Activated B cell treated with CpG ODN at 0.5 μM for 24 hours (primary cell): ENCODE measurements around the gene TRIP10. TPM values are rescaled to one million over a fixed set of nuclear protein-coding genes. Genes with fewer than 3 reads are reported as not detected.

Source experiments
- ATAC-seq: fragments of 200-7000 bp; cut with Tn5 transposase; one replicate; pipeline ENCODE4 v1.10.0; 2021; ENCODE audit warnings: low read depth, mild to moderate bottlenecking, moderate library complexity
- CTCF ChIA-PET: fragments of 350-600 bp; sonication (Branson Sonifier 250); formaldehyde crosslinking; loops from one replicate; lab custom pipeline; 2021; ENCODE audit warnings: antibody characterized with exemption; lab: Charles Lee
- POLR2A ChIA-PET: fragments of 350-600 bp; sonication (Branson Sonifier 250); formaldehyde crosslinking; loops from one replicate; lab custom pipeline; 2021; ENCODE audit warnings: antibody characterized with exemption; lab: Charles Lee
- DNase-seq: peaks from one replicate; pipeline ENCODE4 v3.0.0; 2022
- H3K27ac Mint-ChIP-seq: one replicate; pipeline ENCODE4 v1.8.0; 2020; ENCODE audit warnings: mixed read lengths
- H3K27me3 Mint-ChIP-seq: one replicate; pipeline ENCODE4 v1.8.0; 2021; ENCODE audit warnings: mixed read lengths
- H3K36me3 Mint-ChIP-seq: one replicate; pipeline ENCODE4 v1.8.0; 2021; ENCODE audit warnings: low read depth, mixed read lengths
- H3K4me1 Mint-ChIP-seq: one replicate; pipeline ENCODE4 v1.8.0; 2021; ENCODE audit warnings: mixed read lengths
- H3K4me3 Mint-ChIP-seq: one replicate; pipeline ENCODE4 v1.8.0; 2020; ENCODE audit warnings: mild to moderate bottlenecking, mixed read lengths
- H3K9me3 Mint-ChIP-seq: one replicate; pipeline ENCODE4 v1.8.0; 2020; ENCODE audit warnings: mixed read lengths
- intact Hi-C: fragments of 100-400 bp; cut with micrococcal nuclease; formaldehyde crosslinking; loops from one replicate; pipeline ENCODE4 v1.15.1; 2024
- total RNA-seq: library from RNA; stranded (reverse); gene quantifications from 2 replicates; pipeline ENCODE4 v1.2.3, GENCODE V29; 2022
- TF ChIP-seq, protein P1 (sequence below): fragments of 200-600 bp; IDR thresholded peaks from one replicate; pipeline ENCODE4 v1.8.0; 2022; ENCODE audit warnings: antibody characterized with exemption, mild to moderate bottlenecking

TRIP10 gene
- total RNA-seq, 1 donor from 2014 or later = 101 TPM

DNA sequence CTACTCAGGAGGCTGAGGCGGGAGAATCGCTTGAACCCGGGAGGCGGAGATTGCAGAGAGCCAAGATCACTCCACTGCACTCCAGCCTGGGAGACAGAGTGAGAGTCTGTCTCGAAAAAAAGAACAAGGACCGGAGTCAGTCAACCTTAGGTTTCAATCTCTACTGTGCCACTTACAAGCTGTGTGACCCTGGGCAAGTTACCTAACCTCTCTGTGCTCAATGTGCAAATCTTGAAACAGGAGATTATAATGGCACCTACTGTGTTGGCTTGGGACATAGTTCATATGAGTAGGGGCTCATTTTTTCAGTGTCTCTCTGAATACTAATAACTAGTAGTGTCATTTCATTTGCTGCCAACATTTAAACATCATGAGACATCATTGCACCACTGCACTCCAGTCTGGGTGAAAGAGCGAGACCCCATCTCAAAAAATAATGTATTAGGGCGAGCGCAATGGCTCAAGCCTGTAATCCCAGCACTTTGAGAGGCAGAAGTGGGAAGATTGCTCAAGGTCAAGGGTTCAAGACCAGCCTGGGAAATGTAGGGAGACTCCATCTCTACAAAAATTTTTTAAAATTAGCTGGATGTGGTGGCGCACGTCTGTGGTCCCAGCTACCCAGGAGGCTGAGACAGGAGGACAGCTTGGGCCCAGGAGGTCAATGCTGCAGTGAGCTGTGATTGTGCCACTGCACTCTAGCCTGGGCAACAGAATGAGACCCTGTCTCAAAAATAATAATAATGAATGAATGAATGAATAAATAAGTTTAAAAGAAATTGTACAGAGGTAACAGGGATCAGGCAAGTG is 24.5 kb upstream of the TRIP10 start:
- CTCF ChIA-PET = interaction anchor here (0.6 to 0.7 kb wide), 2 partner anchors 23 to 111 kb away, joined by 3 read pairs; partner anchors contain the start of gene GPR108

DNA sequence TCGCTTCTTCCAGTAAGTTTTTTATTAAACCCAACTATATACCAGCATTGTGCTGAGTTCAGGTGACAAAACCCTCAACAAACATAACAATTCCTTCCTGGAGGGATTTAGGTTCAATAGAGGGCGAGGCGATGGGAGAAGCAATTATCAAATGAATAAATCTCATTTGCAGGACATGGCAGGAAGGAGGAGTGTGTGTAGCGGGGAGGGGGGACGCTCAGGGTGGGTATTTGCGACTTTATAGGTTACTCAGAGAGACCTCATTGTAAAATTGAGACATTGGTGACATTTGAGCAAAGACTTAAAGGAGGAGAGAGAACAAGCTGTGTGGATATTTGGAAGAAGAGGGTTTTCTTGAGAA is 22.9 kb upstream of the TRIP10 start:
- no peaks in the 10 kb centered on the region for H3K36me3 Mint-ChIP-seq
- DNase-seq (no peak), ATAC-seq (no peak)
- ChIA-PET POLR2A (no interaction called here), CTCF (no interaction called here)
- intact Hi-C loops = no loop called here
- H3K27ac Mint-ChIP-seq = no peak overlapping the region
- no peak overlapping the region for H3K4me3 Mint-ChIP-seq
- TF ChIP-seq, protein P1, sequence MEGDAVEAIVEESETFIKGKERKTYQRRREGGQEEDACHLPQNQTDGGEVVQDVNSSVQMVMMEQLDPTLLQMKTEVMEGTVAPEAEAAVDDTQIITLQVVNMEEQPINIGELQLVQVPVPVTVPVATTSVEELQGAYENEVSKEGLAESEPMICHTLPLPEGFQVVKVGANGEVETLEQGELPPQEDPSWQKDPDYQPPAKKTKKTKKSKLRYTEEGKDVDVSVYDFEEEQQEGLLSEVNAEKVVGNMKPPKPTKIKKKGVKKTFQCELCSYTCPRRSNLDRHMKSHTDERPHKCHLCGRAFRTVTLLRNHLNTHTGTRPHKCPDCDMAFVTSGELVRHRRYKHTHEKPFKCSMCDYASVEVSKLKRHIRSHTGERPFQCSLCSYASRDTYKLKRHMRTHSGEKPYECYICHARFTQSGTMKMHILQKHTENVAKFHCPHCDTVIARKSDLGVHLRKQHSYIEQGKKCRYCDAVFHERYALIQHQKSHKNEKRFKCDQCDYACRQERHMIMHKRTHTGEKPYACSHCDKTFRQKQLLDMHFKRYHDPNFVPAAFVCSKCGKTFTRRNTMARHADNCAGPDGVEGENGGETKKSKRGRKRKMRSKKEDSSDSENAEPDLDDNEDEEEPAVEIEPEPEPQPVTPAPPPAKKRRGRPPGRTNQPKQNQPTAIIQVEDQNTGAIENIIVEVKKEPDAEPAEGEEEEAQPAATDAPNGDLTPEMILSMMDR = no peak
- peaks cover 11% of the 10 kb centered on the region for H3K4me1 Mint-ChIP-seq
- H3K27me3 Mint-ChIP-seq = peaks cover 3% of the 10 kb centered on the region
- no peaks in the 10 kb centered on the region for H3K9me3 Mint-ChIP-seq

More for the DNA sequence above, 24.5 kb upstream of the TRIP10 start:
- intact Hi-C loops = no loop called here
- POLR2A ChIA-PET = no interaction called here
- Mint-ChIP-seq H3K27ac (no peak overlapping the region), H3K36me3 (no peaks in the 10 kb centered on the region), H3K4me3 (no peak overlapping the region), H3K27me3 (peaks cover 19% of the 10 kb centered on the region), H3K9me3 (no peaks in the 10 kb centered on the region), H3K4me1 (peaks cover 10% of the 10 kb centered on the region)
- TF ChIP-seq, protein P1 = no peak
- ATAC-seq (no peak), DNase-seq (no peak)

DNA sequence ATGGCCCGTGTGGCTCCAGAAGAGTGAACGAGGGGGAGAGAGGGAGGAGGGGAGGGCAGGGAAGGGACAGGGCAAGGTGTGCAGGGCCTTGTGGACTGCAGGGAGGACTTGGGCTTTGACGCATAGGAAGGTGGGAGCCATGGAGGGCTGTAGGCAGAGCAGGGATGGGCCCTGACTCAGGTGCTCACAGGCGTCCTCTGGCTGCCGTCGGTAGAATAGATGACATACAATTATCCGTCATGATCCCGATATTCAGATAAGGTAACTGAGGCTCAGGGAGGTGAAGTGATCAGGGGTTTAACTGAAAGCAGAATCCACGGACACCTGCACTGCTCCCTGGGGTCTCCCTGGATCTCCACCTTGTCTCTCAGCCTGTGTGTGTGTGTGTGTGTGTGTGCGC is 22.4 kb upstream of the TRIP10 start:
- CTCF ChIA-PET = no interaction called here
- intact Hi-C loops = no loop called here
- no peaks in the 10 kb centered on the region for H3K9me3 Mint-ChIP-seq
- no peak overlapping the region for H3K27ac Mint-ChIP-seq
- POLR2A ChIA-PET = no interaction called here
- H3K4me3 Mint-ChIP-seq = no peak overlapping the region
- TF ChIP-seq, protein P1 = no peak
- H3K27me3 Mint-ChIP-seq = peaks cover 1% of the 10 kb centered on the region
- peaks cover 16% of the 10 kb centered on the region for H3K4me1 Mint-ChIP-seq
- no peaks in the 10 kb centered on the region for H3K36me3 Mint-ChIP-seq
- ATAC-seq (no peak), DNase-seq (no peak)

GRCh38 chr19:6717441-6717971 is 22.0 kb upstream of the TRIP10 start:
- DNase-seq = no peak
- no peak for ATAC-seq
- Mint-ChIP-seq H3K4me3 (no peak overlapping the region), H3K9me3 (no peaks in the 10 kb centered on the region), H3K27me3 (peaks cover 1% of the 10 kb centered on the region), H3K4me1 (peaks cover 20% of the 10 kb centered on the region), H3K27ac (no peak overlapping the region), H3K36me3 (no peaks in the 10 kb centered on the region)
- ChIA-PET POLR2A (no interaction called here), CTCF (no interaction called here)
- TF ChIP-seq, protein P1 = no peak
- intact Hi-C loops = no loop called here

DNA sequence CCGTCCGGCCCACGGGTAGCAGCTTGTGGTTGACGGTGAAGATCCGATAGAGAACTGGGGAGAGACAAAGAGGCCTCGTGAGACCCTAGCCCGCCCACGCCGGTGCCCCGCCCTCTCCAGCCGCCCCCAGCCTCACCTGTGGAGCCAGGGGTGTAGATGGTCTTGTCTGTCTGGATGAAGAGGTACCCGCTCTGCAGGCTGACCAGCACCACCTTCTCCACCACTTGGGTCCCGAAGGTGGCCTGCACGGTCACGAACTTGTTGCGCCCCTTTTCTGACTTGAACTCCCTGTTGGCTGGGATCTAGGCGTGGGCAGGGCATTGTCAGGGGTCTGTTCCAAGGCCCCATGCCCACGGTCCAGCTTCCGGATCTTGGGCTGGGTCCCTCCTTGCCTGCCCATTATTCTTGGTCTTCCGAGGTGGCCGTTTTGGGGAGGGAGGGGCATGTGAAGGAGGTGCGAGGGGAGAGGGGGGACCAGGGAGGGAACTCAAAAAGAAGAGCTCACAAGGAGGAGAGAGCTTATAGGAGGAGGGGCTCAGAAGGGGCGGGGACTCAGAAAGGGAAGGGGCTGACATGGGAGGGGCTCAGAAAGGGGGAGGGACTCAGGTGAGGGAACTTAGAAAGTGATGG is 21.3 kb upstream of the TRIP10 start:
- Mint-ChIP-seq H3K27me3 (peaks cover 1% of the 10 kb centered on the region), H3K4me3 (no peak overlapping the region), H3K36me3 (no peaks in the 10 kb centered on the region), H3K4me1 (peaks cover 26% of the 10 kb centered on the region), H3K9me3 (no peaks in the 10 kb centered on the region), H3K27ac (no peak overlapping the region)
- ATAC-seq (no peak), DNase-seq (no peak)
- TF ChIP-seq, protein P1 = no peak
- POLR2A ChIA-PET = no interaction called here
- CTCF ChIA-PET = no interaction called here
- intact Hi-C loops = no loop called here
